Hepatic stellate cell (primary cell): Measurements from ENCODE around the gene GPR173.

Source experiments
- DNase-seq: peaks from one replicate; pipeline ENCODE4 v3.0.0; 2011; ENCODE audit warnings: low spot score

GPR173 gene

GRCh38 chrX:53089925-53090324 is 41.3 kb downstream of the GPR173 start:
- DNase-seq: no peak

GRCh38 chrX:53091354-53091753 is 42.8 kb downstream of the GPR173 start:
- DNase-seq: no peak

GRCh38 chrX:53093177-53093655 is 44.6 kb downstream of the GPR173 start:
- DNase-seq: peak; percentile 71

- DNase-seq: peak; percentile 94
Observed at GRCh38 chrX:53093748-53094581, 45.4 kb downstream of the GPR173 start, which contains the start of gene KANTR. TSS of gene KANTR (plus strand) at chrX:53094142. CDS start at chrX:53124273, 30,131 bp downstream.

GRCh38 chrX:53094582-53094905 is 46.0 kb downstream of the GPR173 start:
- no peak for DNase-seq

- DNase-seq: no peak
Observed at GRCh38 chrX:53095796-53096195, 47.2 kb downstream of the GPR173 start.

- DNase-seq: no peak
Observed at GRCh38 chrX:53114864-53115549, 66.4 kb downstream of the GPR173 start.

- no peak for DNase-seq
Observed at GRCh38 chrX:53115550-53115874, 66.9 kb downstream of the GPR173 start.

- DNase-seq: peak; percentile 54
Observed at GRCh38 chrX:53116101-53116500, 67.5 kb downstream of the GPR173 start.

GRCh38 chrX:53122013-53122412 is 73.4 kb downstream of the GPR173 start:
- no peak for DNase-seq

- DNase-seq: no peak
Observed at GRCh38 chrX:53125506-53125905, 76.9 kb downstream of the GPR173 start.

- DNase-seq: no peak
Observed at GRCh38 chrX:53126377-53126776, 77.8 kb downstream of the GPR173 start.

GRCh38 chrX:53128097-53128749 is 79.6 kb downstream of the GPR173 start:
- no peak for DNase-seq
